ENCODE measurements around the gene TNS4. TPM values are rescaled to one million over a fixed set of nuclear protein-coding genes. Genes with fewer than 3 reads are reported as not detected.
A peak's percentile ranks its signal among the peaks of the same experiment; 100 is the strongest.

The TNS4 gene
- total and polyA plus RNA-seq, 9 of the 15 experiments (the other 6 are each of a cell fraction or from before 2014, with no cell fraction given) = 0.04 to 0.73 (median 0.24) TPM; not detected in 1

DNA sequence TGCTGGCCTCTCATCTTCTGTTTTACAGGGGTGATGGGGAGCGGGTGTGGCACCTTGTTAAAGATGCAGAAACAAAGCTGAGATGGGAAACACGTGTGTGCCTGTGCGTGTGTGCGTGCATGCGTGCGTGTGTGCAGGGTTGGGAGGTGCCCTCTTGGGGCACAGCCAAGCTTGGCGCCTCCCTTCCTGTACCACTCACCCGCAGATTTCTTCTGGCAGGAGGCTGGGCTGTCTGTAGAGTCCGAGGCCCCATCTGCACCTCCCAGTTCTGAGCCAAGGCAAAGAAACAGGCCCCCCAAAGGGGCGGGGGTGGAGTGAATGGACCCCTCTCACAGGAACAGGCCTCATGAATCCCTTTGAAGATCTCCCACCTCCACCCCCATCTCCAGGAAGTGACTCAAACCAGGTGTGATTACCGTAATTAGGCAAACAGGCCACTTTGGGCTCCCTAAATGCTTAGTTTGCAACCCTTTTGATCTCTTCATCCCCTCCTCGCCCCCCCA is 20.9 kb downstream of the TNS4 start:
- Histone ChIP-seq H3K27me3 (ENCODE audit: control insufficient read depth in 2 of 2, insufficient read depth in 2 of 2, low read length in 2 of 2) (no peaks in the 10 kb centered on the region), H4K20me1 (replicated peaks; ENCODE audit: control insufficient read depth, insufficient read depth, low read length) (no peaks in the 10 kb centered on the region), H3K27ac (ENCODE audit: extremely low read depth, low read depth, low read length) (no peak overlapping the region), H3K79me2 (ENCODE audit: control insufficient read depth, insufficient read depth, low read length) (no peaks in the 10 kb centered on the region), H3K4me3 (no peak overlapping the region), H3K4me2 (ENCODE audit: insufficient read depth, low read length) (no peak overlapping the region), H2AFZ (ENCODE audit: low read depth, low read length) (no peak overlapping the region), H3K36me3 (ENCODE audit: control insufficient read depth, insufficient read depth, low read length) (no peaks in the 10 kb centered on the region), H3K4me1 (replicated peaks in 1 of 2; ENCODE audit: control insufficient read depth in 2 of 2, insufficient read depth in 2 of 2, low read length in 2 of 2) (peaks cover 21 to 33% of the 10 kb centered on the region in 2 experiments; a peak in 4 of 5 replicates), H3K9me1 (ENCODE audit: control insufficient read depth, insufficient read depth, low read length) (no peaks in the 10 kb centered on the region), H3K9me3 (replicated peaks; ENCODE audit: control insufficient read depth, insufficient read depth, low read depth, low read length) (no peaks in the 10 kb centered on the region), H3K9ac (ENCODE audit: insufficient read depth in 1 of 2, low read depth in 2 of 2, low read length in 2 of 2) (no peak overlapping the region)
- ATAC-seq (no peak), DNase-seq (ENCODE audit: extremely low read depth in 1 of 4, low spot score in 3 of 4) (no peak), FAIRE-seq (peak; percentile 40)
- TF ChIP-seq EGR1 (conservative IDR thresholded peaks at IDR 0.05) (0 out of 2 replicates have a peak, but pooled peaks have one; percentile 33), POLR3A (IDR thresholded peaks at IDR 0.05; ENCODE audit: borderline replicate concordance, extremely low read depth, insufficient read depth, insufficient read length) (no peak)
- ChIA-PET POLR2A (no interaction called here), CTCF (ENCODE audit: low intra/inter-chr PET ratio) (no interaction called here)
- no TSS peak for BruUV-seq (replicated peaks)
- intact Hi-C loops (cut with micrococcal nuclease) = no loop called here
- in situ Hi-C loops (cut with MboI) = no loop called here
- 39% methylated on average over 6 of the region's 12 CpGs for WGBS (ENCODE audit: insufficient coverage, low coverage, missing lambda C conversion rate)

DNA sequence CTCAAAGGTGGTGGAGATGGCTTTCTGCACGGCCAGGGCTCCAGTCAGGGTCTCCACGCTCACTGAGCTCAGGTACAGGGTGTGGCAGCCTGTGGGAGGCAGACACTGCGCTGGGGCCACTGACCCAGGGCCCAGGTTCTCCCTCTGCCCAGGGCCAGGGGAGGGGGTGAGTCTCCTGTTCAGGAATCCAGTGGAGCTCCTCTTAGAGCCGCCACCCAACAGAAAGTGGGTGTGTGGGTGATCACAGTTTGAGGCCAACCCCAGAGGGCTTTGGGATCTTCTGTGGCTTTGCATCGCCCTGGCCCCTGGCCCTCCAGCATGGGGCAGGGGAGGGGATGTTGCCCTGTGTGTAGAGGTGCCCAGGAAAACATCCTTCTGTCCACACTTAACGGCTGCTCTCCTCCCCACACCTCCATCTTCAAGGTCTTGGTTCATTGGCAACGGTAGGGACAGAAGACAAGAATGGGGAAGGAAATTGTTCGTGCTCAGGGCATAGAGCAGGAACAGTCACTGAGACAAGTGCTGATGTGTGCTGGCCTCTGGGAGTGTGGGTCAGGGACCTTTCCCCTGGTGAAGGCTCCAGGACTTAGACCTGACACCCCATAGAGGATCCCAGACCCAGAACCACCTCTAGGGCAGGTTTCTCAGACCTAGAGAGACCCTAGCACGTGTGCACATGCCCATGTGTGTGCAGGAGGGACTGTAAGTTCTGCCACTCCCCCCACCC is 21.5 kb downstream of the TNS4 start:
- DNase-seq (ENCODE audit: extremely low read depth in 1 of 4, low spot score in 3 of 4) (no peak), FAIRE-seq (no peak), ATAC-seq (no peak)
- no peaks in the 10 kb centered on the region for H4K20me1 ChIP-seq (replicated peaks; ENCODE audit: control insufficient read depth, insufficient read depth, low read length)
- 45% methylated on average over 7 of the region's 9 CpGs for WGBS (ENCODE audit: insufficient coverage, low coverage, missing lambda C conversion rate)
- H3K9ac ChIP-seq (ENCODE audit: insufficient read depth in 1 of 2, low read depth in 2 of 2, low read length in 2 of 2) = peak overlapping the region in 1 of 2 experiments; percentile 20; a peak in 1 of 4 replicates
- H3K27me3 ChIP-seq (ENCODE audit: control insufficient read depth in 2 of 2, insufficient read depth in 2 of 2, low read length in 2 of 2) = no peaks in the 10 kb centered on the region
- no peak overlapping the region for H3K27ac ChIP-seq (ENCODE audit: extremely low read depth, low read depth, low read length)
- CTCF ChIA-PET (ENCODE audit: low intra/inter-chr PET ratio) = no interaction called here
- no peaks in the 10 kb centered on the region for H3K9me3 ChIP-seq (replicated peaks; ENCODE audit: control insufficient read depth, insufficient read depth, low read depth, low read length)
- H3K4me1 ChIP-seq (replicated peaks in 1 of 2; ENCODE audit: control insufficient read depth in 2 of 2, insufficient read depth in 2 of 2, low read length in 2 of 2) = peaks cover 20 to 40% of the 10 kb centered on the region in 2 experiments; a peak in 4 of 5 replicates
- POLR2A ChIA-PET = interaction anchor here (1.0 kb wide), 1 partner anchor 11 kb away, joined by 3 read pairs; no protein-coding TSS in a partner anchor
- no peaks in the 10 kb centered on the region for H3K36me3 ChIP-seq (ENCODE audit: control insufficient read depth, insufficient read depth, low read length)
- no peaks in the 10 kb centered on the region for H3K79me2 ChIP-seq (ENCODE audit: control insufficient read depth, insufficient read depth, low read length)
- in situ Hi-C loops (cut with MboI) (no loop called here), intact Hi-C loops (cut with micrococcal nuclease) (loop anchor here (5.0 to 10.0 kb wide), 2 partner anchors 38 to 115 kb away; partner anchors contain the start of genes GJD3 and IGFBP4)
- BruUV-seq (replicated peaks) = no TSS peak
- no peak overlapping the region for H3K4me3 ChIP-seq
- H3K4me2 ChIP-seq (ENCODE audit: insufficient read depth, low read length) = no peak overlapping the region
- H3K9me1 ChIP-seq (ENCODE audit: control insufficient read depth, insufficient read depth, low read length) = no peaks in the 10 kb centered on the region
- no peak overlapping the region for H2AFZ ChIP-seq (ENCODE audit: low read depth, low read length)
- no peak for TF ChIP-seq TCF3 (CRISPR knock-in tag; IDR thresholded peaks at IDR 0.05)
- TF ChIP-seq MYNN (IDR thresholded peaks at IDR 0.05) = no peak
- no peak for TF ChIP-seq MYNN (CRISPR knock-in tag; IDR thresholded peaks at IDR 0.05)
- TF ChIP-seq BRD9 (IDR thresholded peaks at IDR 0.05; ENCODE audit: low read depth, partially characterized antibody) = no peak
- TF ChIP-seq, protein P1, sequence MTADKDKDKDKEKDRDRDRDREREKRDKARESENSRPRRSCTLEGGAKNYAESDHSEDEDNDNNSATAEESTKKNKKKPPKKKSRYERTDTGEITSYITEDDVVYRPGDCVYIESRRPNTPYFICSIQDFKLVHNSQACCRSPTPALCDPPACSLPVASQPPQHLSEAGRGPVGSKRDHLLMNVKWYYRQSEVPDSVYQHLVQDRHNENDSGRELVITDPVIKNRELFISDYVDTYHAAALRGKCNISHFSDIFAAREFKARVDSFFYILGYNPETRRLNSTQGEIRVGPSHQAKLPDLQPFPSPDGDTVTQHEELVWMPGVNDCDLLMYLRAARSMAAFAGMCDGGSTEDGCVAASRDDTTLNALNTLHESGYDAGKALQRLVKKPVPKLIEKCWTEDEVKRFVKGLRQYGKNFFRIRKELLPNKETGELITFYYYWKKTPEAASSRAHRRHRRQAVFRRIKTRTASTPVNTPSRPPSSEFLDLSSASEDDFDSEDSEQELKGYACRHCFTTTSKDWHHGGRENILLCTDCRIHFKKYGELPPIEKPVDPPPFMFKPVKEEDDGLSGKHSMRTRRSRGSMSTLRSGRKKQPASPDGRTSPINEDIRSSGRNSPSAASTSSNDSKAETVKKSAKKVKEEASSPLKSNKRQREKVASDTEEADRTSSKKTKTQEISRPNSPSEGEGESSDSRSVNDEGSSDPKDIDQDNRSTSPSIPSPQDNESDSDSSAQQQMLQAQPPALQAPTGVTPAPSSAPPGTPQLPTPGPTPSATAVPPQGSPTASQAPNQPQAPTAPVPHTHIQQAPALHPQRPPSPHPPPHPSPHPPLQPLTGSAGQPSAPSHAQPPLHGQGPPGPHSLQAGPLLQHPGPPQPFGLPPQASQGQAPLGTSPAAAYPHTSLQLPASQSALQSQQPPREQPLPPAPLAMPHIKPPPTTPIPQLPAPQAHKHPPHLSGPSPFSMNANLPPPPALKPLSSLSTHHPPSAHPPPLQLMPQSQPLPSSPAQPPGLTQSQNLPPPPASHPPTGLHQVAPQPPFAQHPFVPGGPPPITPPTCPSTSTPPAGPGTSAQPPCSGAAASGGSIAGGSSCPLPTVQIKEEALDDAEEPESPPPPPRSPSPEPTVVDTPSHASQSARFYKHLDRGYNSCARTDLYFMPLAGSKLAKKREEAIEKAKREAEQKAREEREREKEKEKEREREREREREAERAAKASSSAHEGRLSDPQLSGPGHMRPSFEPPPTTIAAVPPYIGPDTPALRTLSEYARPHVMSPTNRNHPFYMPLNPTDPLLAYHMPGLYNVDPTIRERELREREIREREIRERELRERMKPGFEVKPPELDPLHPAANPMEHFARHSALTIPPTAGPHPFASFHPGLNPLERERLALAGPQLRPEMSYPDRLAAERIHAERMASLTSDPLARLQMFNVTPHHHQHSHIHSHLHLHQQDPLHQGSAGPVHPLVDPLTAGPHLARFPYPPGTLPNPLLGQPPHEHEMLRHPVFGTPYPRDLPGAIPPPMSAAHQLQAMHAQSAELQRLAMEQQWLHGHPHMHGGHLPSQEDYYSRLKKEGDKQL (CRISPR knock-in tag; IDR thresholded peaks at IDR 0.05; ENCODE audit: borderline replicate concordance) = no peak
- no peak for TF ChIP-seq MYBL2 (IDR thresholded peaks at IDR 0.05; ENCODE audit: low read depth)
- no peak for TF ChIP-seq MYBL2 (CRISPR knock-in tag; IDR thresholded peaks at IDR 0.05; ENCODE audit: borderline replicate concordance)

Data from K562 (cell line).